ENCODE measurements around the gene C16orf89.

GRCh38 chr16:5030251-5030870, 35.4 kb downstream of the C16orf89 start:
- TF ChIP-seq EZH2 (IDR thresholded peaks at IDR 0.05; ENCODE audit: low read length), result no peak
- TF ChIP-seq CTCF (optimal IDR thresholded peaks at IDR 0.05 in 1 of 3, IDR thresholded peaks at IDR 0.05 in 1 of 3, conservative IDR thresholded peaks at IDR 0.05 in 1 of 3; ENCODE audit: extremely low read depth in 1 of 3, insufficient read depth in 2 of 3, low read length in 3 of 3), result no peak
